Activated gamma-delta T cell (primary cell): ENCODE results near the gene FGF11.
A peak's percentile ranks its signal among the peaks of the same experiment; 100 is the strongest.

Experiments
- DNase-seq: peaks from one replicate; lab custom pipeline; 2025; lab: John Stamatoyannopoulos, UW

FGF11 gene

DNA sequence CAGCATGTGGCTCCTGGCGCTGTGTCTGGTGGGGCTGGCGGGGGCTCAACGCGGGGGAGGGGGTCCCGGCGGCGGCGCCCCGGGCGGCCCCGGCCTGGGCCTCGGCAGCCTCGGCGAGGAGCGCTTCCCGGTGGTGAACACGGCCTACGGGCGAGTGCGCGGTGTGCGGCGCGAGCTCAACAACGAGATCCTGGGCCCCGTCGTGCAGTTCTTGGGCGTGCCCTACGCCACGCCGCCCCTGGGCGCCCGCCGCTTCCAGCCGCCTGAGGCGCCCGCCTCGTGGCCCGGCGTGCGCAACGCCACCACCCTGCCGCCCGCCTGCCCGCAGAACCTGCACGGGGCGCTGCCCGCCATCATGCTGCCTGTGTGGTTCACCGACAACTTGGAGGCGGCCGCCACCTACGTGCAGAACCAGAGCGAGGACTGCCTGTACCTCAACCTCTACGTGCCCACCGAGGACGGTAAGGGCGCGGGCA is 31.0 kb upstream of the FGF11 start:
- peak; percentile 26 for DNase-seq

DNA sequence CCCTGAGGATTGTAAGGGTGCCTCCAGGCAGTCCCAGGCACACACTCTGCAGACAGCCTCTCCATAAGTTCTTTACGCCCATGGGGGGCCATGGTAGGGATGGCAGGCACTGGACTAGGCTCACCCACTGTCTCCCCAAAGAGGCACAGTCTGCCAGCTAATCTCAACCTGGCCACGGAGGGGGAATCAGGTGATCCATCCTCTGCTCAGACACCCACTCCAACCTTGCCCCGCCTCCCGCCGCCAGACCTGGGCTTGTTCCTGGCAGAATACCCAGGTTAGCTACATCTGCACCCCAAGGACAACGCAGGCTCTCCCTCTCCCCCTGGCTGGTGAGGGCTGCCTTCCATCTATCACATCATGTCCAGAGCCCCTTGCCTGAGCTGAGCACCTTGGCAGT is 30.4 kb upstream of the FGF11 start:
- no peak for DNase-seq

DNA sequence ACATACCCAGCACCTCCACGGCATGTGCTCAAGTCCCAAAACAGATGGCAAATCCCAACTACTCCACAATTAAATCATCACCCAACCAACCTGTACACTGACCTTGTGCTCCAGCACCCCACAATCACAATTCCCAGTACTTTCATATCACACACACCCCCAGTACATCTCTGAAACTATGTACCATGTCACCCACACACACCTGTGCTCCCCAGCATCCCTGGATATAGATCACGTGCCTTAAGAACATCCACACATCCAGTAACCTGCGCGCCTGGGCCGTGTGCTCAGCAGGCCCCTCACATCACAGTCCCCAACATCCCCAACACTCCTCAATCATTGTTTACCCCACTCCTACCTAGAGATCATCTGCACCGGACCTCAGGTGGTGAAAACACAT is 29.6 kb upstream of the FGF11 start:
- no peak for DNase-seq

DNA sequence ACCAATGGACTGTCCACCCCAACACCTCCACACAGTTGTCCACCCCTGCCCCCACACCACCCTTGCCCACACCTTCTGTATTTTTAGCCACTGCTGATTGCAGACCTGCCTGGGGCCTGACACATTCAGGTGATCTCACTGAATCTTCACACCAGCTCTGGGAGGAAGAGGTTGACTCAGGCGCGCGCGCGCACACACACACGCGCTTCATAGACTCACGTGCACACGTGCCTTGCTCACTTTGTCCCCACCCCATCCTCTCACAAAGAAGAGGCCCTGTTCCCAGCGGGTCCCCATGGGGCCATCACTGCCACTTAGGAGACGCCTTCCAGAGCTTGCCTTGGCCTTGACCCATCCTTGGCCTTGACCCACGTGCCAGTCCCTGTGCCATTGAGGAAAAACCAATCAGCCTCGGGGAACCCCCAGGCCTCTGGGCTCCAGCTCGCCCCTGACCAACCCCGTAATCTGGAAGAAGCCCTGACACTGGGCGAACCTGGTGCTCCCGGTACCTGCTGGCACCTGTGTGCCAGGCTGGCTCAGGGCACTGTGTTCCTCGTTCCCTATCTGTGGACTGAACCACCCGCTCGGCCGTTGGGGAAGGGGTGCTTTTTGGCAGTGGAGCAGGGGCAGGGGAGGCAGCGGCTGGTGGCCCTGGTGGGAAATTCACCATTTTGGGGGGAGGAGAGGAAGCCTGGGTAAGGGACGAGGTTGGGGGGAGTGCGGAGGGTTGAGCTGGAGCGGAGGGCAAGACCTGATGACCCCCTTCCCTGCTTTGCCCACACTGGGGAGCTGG is 28.5 kb upstream of the FGF11 start:
- no peak for DNase-seq

DNA sequence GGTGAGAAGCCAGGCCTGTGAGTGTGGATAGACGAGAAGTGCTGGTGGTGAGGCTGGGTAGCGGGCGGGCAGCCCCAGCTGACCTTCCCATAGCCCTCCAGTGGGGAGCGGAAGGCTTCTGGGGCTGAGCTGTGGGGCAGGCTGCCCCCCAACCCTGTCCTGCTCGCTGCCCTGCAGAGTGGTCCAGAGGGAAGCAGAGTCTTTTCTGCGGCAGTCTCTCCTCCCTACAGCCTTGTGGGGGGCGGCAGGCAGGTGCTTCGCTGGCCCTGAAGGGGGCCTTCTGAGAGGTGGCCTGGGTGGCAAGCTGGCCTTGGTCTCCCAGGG is 27.9 kb upstream of the FGF11 start:
- DNase-seq = no peak

DNA sequence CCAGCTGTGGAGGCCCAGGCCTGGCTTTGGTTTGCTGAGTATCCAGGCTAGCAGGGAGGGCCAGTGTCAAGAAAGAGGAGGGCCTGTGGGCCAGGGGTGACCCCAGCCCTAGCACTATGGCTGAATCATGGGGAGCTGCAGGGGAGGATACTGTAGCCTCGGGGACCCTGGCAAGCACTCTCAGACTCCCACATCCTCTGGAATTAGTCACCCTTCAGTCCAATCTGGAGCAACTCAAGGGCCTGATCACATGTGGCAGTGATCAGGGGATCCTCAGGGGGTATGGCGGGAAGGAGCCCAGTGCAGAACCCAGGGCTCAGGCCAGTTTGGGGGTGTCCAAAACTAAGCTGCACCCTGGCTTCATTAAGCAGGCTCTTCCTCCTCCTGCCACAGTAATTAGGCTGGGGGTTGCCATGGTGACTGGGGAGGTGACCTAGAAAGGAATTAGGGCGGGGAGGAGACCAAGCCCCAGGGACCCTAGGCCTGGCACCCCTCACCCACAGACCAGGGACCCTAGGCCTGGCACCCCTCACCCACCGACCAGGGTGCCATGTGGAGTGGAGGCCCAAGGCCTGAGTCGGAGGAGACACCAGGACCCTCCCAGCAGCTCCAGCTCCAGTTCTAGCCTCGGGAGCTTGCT is 25.8 kb upstream of the FGF11 start:
- no peak for DNase-seq

DNA sequence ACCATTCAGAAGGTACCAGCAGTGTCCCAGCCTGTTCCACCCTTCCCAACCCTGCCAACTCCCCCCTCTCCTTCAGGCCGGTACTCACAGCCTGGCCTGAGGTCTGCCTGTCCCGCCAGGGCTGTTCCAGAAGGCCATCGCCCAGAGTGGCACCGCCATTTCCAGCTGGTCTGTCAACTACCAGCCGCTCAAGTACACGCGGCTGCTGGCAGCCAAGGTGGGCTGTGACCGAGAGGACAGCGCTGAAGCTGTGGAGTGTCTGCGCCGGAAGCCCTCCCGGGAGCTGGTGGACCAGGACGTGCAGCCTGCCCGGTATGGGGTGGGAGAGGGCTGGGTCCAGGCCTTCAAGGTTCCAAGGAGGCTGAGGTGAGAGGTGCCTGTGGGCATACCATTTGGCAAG is 24.5 kb upstream of the FGF11 start:
- no peak for DNase-seq

DNA sequence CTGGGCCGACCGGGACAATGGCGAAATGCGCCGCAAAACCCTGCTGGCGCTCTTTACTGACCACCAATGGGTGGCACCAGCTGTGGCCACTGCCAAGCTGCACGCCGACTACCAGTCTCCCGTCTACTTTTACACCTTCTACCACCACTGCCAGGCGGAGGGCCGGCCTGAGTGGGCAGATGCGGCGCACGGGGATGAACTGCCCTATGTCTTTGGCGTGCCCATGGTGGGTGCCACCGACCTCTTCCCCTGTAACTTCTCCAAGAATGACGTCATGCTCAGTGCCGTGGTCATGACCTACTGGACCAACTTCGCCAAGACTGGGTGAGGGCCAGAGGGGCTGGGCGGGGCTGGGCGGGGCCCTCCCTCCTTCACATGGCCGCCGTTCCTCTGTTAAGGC is 23.5 kb upstream of the FGF11 start:
- no peak for DNase-seq

DNA sequence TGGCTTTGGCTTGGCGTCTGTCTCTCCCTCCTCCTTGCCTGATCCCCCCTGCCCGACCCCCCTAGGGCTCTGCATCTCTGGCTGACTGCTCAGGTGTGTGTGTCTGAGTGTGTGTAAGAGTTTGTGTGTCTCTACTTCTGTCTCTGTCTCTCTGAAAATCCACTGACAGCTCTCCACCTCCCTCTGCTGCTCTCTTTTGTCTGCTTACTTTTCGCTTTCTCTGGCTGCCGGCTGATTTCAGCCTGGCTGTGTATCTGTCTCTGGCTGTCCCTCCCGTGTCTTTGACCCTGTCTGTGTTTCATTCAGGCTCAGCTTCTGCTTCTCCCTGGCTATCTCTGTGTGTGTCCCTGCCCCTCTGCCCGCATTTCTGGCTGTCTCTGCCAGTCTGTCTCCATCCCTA is 23.0 kb upstream of the FGF11 start:
- DNase-seq = no peak

DNA sequence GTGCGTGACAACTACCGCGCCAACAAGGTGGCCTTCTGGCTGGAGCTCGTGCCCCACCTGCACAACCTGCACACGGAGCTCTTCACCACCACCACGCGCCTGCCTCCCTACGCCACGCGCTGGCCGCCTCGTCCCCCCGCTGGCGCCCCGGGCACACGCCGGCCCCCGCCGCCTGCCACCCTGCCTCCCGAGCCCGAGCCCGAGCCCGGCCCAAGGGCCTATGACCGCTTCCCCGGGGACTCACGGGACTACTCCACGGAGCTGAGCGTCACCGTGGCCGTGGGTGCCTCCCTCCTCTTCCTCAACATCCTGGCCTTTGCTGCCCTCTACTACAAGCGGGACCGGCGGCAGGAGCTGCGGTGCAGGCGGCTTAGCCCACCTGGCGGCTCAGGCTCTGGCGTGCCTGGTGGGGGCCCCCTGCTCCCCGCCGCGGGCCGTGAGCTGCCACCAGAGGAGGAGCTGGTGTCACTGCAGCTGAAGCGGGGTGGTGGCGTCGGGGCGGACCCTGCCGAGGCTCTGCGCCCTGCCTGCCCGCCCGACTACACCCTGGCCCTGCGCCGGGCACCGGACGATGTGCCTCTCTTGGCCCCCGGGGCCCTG is 22.2 kb upstream of the FGF11 start:
- DNase-seq = no peak

DNA sequence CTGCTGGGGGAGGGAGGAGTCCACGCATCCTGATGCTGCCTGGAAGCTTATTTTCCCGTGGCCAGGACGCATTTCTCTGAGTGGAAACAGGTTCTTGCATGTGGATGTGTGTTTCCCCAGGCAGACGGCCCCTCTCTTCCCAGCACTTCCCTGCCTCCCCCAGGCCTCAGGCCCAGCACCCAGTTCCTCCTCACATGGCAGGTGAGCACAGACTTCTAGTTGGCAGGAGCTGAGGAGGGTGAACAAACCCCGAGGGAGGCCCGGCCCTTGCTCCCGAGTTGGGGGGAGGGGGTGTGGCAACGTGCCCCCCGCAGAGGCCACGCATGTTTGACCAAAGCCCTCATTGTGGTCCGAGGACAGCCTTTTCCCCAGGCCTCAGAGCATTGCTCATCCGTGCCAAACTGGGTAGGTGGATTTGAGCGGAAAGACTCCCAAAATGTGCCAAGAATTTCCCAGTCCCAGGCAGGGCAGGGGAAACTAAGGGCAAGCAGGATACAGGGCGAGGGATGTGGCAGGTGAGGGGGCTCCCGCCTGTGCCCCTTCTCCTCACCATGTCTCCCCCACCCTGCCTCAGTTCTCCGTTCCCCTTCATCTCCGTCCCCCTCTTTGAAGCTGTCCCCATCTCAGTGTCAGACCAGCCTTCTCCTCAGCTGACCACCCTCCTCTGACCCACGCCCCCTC is 20.7 kb upstream of the FGF11 start:
- no peak for DNase-seq

DNA sequence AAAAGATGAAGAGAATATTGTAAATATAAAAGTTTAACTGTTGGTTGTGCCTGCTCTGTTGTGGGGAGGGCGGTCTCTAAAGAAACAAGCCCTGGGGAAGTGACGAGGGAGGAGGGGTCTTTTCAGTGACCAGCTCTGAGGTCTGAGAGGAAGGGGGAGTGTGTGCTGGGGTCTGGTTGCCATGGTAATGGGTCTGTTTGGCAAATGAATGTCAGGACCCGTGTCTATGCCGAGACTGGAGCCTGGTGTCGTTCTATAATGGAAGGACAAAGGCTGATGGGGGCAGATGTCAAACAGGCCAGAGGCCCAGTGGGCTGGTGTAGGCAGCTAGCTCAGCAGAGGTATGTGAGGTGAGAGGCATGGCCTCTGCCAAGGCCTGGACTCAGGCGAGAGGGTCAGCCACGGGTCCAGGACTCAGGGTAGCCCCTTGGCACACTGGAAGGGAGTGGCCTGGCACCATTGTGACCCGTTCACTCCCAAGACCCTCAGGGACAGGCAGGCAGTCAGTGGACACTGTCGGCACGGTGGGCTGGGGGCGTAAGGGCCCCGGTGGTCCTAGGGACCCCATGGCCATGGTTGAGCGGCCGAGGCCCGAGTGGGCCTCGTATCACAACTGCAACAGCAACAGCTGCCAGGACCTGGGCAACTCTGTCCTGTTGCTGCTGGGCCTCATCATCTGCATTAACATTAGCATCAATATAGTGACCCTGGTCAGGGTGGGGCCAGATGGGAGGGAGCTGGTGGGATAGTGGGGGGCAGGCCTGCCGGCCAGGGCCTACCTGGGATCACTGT is 19.3 kb upstream of the FGF11 start, which contains the start of gene SPEM1:
Gene SPEM1 (plus strand): TSS at position 506 of the 792 bp plus-strand sequence. CDS start 61 bp downstream, at position 567.
- DNase-seq = no peak

DNA sequence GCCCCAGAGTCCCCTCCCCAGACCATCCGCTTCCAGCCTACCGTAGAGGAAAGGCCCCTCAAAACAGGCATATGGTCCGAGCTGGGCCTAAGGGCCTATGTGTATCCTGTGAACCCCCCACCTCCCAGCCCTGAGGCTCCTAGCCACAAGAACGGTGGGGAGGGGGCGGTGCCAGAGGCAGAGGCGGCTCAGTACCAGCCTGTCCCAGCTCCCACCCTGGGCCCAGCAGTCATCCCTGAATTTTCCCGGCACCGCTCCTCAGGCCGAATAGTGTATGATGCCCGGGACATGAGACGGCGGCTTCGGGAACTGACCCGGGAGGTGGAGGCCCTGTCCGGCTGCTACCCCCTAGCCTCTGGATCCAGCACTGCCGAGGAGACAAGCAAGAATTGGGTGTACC is 18.1 kb upstream of the FGF11 start:
- DNase-seq = no peak

DNA sequence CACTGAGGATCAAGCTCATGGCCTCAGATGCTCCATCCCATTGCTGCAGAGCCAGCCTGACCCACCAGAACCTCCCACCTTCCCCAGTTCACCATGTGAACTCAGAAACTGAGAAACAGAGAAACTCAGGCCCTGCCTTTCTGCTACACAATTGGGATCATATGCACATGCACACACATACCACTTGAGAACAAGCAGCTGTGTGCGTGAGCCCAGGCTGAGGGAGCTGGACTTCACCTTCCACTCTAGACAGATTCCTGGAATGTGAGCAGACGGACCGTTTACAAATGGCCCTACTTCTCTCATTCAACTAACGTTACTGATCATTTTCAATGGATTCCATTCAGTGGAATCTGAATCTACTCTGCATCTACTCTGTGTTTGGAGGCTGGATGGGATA is 15.6 kb upstream of the FGF11 start:
- DNase-seq = no peak

DNA sequence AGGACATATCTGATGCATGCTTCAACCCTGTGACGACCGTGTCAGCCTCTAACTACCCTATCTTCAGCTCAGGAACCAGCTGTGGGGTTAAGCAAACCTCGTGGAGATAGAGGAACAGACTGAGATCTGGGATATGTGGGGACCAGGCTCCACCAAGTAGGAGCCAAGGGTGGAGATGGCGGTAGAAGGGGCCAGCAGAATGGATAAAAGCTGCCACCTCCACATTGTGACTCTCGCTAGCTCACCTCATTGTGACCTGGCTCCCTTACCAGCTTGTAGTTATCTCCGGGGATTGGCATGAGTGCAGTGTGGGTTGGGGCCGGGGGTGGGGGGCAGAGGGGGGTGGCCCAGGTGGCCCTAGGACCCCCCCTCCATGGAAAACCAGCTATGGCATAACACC is 14.0 kb upstream of the FGF11 start, which contains the start of gene SPEM2:
Gene SPEM2 (plus strand): TSS at position 301 of the 400 bp plus-strand sequence. CDS start 73 bp downstream, at position 374.
- no peak for DNase-seq

DNA sequence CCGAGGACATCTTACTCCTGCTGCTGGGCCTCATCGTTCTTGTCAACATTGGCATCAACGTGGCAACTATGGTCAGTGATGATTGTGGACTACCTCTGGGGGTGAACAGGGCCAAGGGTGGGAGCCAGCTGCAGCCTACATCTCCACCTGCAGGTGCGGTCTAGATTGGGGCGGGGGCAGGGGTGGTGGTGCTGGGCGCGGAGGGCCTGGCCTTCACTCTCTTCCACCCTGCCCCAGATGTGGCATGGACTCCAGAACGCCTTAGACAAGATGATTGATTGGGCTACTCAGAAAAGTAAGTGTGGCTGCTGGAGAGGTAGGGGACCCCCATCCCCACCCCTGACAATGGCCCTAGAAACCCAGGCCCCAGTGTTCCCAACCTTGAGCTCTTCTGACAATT is 13.6 kb upstream of the FGF11 start:
- no peak for DNase-seq

DNA sequence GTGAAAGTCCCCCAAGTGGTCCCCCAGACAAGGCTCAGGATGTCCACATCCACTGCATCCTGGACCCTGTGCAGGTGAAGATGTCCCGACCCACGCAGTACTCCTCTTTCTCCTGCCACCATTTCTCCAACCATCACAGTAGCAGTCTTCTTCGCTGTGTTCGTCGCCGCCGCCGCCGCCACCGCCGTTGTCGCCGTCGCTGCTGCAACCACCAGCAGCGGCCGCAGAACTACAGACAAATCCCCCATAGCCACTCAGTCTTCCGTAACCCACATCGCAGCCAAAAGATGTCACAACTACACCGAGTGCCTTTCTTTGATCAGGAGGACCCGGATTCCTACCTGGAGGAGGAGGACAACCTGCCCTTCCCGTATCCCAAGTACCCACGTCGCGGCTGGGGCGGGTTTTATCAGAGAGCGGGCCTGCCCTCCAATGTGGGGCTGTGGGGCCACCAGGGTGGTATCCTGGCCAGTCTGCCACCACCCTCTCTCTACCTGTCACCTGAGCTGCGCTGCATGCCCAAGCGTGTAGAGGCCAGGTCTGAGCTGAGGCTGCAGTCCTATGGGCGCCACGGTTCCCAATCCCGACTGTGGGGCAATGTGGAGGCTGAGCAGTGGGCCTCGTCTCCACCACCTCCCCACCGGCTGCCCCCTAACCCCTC is 13.0 kb upstream of the FGF11 start:
- no peak for DNase-seq

DNA sequence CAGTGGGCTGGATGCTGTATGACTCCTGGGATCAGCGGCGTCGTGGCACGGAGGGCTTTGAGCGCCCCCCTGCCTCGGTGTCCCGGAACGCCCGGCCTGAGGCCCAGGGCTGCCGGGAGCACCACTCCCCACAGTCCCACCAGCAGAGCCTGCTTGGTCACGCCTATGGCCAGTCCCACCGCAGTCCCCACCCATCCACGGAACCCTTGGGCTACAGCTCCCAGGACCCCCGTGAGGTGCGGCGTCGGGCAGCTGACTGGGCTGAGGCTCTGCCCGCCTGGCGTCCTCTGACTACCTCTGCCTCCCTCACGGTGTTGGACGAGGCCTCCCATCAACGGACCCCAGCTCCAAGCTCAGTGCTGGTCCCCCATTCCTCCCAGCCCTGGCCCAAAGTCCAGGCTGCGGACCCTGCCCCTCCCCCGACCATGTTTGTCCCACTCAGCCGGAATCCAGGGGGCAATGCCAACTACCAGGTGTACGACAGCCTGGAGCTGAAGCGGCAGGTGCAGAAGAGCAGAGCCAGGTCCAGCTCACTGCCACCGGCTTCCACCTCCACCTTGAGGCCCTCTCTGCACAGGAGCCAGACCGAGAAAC is 12.3 kb upstream of the FGF11 start:
- no peak for DNase-seq

DNA sequence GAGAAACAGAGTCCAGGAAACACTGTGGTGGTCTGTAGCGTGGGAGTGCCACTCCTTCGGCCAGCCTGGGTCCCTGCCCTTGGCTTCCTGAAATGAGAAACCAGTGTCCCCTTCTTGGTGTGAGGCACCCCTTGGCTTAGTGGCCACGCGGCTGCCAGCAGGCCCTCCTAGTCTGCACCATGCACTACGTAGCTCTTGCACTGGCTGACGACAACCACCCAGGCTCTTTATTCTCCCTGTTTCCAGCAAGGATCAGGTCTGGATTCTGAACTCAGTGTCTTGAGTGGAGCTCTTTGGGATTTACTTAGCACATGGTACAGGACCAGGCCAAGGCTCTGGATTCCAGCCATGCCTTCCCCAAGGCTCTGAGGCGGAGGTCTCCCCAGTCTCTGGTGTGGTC is 11.8 kb upstream of the FGF11 start:
- DNase-seq = no peak

DNA sequence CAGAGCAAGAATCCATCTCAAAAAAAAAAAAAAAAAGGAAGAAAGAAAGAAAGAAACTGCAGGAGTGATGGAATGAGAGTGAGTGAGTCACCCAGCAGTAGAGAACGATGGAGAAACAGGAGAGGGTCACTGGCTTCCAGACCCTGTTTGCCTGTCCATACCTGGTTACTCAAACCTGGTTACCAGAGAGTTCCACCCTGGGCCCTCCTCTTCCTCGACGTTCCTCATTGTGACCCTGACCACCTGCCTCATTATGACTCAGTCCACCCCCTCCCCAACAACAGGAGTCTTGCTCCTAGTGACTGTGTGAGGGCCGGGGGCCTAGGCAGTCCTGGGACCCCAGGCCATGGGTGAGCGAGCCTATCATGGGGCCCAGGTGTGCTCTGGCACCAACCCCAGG is 10.8 kb upstream of the FGF11 start, which contains the start of gene SPEM3:
Gene SPEM3 (plus strand): TSS at position 301 of the 400 bp plus-strand sequence. CDS start 46 bp downstream, at position 347.
- no peak for DNase-seq

DNA sequence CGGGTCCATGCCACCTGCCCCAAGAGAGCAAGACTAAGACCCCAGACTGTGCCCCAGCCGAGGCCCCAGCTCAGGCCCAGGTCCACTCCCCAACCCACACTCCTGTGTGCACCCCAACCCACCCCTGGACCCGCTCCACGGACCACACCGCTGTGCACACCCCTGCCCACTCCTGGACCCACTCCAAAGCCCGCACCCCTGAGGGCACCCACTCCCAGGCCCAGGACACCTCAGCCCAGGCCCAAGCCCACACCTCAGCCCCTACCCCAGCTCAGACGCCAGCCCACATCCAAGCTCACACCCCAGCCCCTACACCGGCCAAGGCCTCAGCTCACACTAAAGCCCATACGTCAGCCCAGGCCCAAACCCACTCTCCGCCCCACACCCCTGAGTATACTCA is 9.6 kb upstream of the FGF11 start:
- no peak for DNase-seq
